ENCODE results near the gene CNIH4.

- TF ChIP-seq CTCF (conservative IDR thresholded peaks at IDR 0.05; ENCODE audit: low read length) (no peak), EZH2phosphoT487 (IDR thresholded peaks at IDR 0.05; ENCODE audit: borderline replicate concordance, low read depth, low read length) (no peak)
Measured at GRCh38 chr1:224325959-224326358, 30.7 kb upstream of the CNIH4 start.
